WTC11 (cell line): ENCODE results near the gene IL1RAP.

Experiments used
- ATF1 ChIP-seq: sonication (generic); formaldehyde crosslinking; IDR thresholded peaks from 2 replicates; pipeline ENCODE4 v1.8.1; 2023; ENCODE audit warnings: mild to moderate bottlenecking, moderate library complexity, missing genetic modification reagents
- FOXK1 ChIP-seq: sonication (generic); formaldehyde crosslinking; IDR thresholded peaks from 2 replicates; pipeline ENCODE4 v1.8.0; 2022; ENCODE audit warnings: mild to moderate bottlenecking, moderate library complexity, missing genetic modification reagents
- NFE2L1 ChIP-seq: sonication (generic); formaldehyde crosslinking; IDR thresholded peaks from 2 replicates; pipeline ENCODE4 v1.8.1; 2023; ENCODE audit warnings: missing genetic modification reagents
- ZBTB21 ChIP-seq: sonication (generic); formaldehyde crosslinking; IDR thresholded peaks from 2 replicates; pipeline ENCODE4 v1.8.1; 2023; ENCODE audit warnings: mild to moderate bottlenecking, missing genetic modification reagents, borderline replicate concordance
- TF ChIP-seq, protein P1 (sequence below): fragments of 200-600 bp; IDR thresholded peaks from 2 replicates; pipeline ENCODE4 v1.8.0; 2022; ENCODE audit warnings: antibody characterized with exemption
- TF ChIP-seq, protein P2 (sequence below): sonication (generic); formaldehyde crosslinking; IDR thresholded peaks from 2 replicates; pipeline ENCODE4 v1.8.1; 2023; ENCODE audit warnings: mild to moderate bottlenecking, missing genetic modification reagents
- TF ChIP-seq, protein P3 (sequence below): sonication (generic); formaldehyde crosslinking; IDR thresholded peaks from 2 replicates; pipeline ENCODE4 v1.8.1; 2022; ENCODE audit warnings: low read depth, missing genetic modification reagents, borderline replicate concordance
- TF ChIP-seq, protein P4 (sequence below): fragments of 250-450 bp; sonication (Bioruptor Pico); IDR thresholded peaks from 2 replicates; pipeline ENCODE4 v1.9.0; 2021; ENCODE audit warnings: mild to moderate bottlenecking, borderline replicate concordance
- TF ChIP-seq, protein P5 (sequence below): sonication (generic); formaldehyde crosslinking; IDR thresholded peaks from 2 replicates; pipeline ENCODE4 v1.8.1; 2023; ENCODE audit warnings: mild to moderate bottlenecking, missing genetic modification reagents, moderate library complexity

DNA sequence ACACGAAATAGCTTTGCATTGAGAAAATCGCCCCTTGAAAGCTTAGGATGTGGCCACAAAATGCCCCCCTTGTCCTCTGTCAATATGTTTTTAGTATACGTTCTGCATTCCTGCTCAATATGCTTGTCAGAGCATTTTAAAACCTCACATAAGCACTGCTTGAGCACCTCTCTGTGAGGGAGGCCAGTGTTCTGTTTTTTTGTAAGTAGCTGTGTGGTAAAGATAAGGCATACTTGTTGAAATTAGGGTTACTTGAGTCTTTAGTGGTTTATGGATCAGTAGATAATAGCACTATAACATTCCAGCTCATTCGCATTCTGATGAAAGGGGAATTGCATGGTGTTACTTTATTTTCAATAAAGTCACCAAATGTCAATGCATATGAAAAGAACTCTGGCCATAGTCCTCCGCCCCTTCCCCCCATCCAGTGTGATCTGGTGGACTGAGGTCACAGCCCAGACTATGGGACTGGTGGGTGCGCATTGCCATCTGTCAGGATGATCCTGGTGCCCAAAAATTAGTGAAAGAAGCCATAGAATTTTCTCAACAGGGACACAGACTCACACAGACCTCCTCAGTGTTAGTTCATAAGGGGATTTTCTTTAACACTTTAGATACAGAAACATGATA is 33.1 kb downstream of the IL1RAP start:
- TF ChIP-seq, protein P1, sequence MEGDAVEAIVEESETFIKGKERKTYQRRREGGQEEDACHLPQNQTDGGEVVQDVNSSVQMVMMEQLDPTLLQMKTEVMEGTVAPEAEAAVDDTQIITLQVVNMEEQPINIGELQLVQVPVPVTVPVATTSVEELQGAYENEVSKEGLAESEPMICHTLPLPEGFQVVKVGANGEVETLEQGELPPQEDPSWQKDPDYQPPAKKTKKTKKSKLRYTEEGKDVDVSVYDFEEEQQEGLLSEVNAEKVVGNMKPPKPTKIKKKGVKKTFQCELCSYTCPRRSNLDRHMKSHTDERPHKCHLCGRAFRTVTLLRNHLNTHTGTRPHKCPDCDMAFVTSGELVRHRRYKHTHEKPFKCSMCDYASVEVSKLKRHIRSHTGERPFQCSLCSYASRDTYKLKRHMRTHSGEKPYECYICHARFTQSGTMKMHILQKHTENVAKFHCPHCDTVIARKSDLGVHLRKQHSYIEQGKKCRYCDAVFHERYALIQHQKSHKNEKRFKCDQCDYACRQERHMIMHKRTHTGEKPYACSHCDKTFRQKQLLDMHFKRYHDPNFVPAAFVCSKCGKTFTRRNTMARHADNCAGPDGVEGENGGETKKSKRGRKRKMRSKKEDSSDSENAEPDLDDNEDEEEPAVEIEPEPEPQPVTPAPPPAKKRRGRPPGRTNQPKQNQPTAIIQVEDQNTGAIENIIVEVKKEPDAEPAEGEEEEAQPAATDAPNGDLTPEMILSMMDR, result no peak
- TF ChIP-seq, protein P2, sequence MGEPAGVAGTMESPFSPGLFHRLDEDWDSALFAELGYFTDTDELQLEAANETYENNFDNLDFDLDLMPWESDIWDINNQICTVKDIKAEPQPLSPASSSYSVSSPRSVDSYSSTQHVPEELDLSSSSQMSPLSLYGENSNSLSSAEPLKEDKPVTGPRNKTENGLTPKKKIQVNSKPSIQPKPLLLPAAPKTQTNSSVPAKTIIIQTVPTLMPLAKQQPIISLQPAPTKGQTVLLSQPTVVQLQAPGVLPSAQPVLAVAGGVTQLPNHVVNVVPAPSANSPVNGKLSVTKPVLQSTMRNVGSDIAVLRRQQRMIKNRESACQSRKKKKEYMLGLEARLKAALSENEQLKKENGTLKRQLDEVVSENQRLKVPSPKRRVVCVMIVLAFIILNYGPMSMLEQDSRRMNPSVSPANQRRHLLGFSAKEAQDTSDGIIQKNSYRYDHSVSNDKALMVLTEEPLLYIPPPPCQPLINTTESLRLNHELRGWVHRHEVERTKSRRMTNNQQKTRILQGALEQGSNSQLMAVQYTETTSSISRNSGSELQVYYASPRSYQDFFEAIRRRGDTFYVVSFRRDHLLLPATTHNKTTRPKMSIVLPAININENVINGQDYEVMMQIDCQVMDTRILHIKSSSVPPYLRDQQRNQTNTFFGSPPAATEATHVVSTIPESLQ (CRISPR knock-in tag), result no peak
- TF ChIP-seq ATF1 (no peak), ZBTB21 (CRISPR knock-in tag) (no peak), FOXK1 (CRISPR knock-in tag) (no peak), NFE2L1 (CRISPR knock-in tag) (no peak)
- TF ChIP-seq, protein P3, sequence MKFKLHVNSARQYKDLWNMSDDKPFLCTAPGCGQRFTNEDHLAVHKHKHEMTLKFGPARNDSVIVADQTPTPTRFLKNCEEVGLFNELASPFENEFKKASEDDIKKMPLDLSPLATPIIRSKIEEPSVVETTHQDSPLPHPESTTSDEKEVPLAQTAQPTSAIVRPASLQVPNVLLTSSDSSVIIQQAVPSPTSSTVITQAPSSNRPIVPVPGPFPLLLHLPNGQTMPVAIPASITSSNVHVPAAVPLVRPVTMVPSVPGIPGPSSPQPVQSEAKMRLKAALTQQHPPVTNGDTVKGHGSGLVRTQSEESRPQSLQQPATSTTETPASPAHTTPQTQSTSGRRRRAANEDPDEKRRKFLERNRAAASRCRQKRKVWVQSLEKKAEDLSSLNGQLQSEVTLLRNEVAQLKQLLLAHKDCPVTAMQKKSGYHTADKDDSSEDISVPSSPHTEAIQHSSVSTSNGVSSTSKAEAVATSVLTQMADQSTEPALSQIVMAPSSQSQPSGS (CRISPR knock-in tag), result no peak
- TF ChIP-seq, protein P4, sequence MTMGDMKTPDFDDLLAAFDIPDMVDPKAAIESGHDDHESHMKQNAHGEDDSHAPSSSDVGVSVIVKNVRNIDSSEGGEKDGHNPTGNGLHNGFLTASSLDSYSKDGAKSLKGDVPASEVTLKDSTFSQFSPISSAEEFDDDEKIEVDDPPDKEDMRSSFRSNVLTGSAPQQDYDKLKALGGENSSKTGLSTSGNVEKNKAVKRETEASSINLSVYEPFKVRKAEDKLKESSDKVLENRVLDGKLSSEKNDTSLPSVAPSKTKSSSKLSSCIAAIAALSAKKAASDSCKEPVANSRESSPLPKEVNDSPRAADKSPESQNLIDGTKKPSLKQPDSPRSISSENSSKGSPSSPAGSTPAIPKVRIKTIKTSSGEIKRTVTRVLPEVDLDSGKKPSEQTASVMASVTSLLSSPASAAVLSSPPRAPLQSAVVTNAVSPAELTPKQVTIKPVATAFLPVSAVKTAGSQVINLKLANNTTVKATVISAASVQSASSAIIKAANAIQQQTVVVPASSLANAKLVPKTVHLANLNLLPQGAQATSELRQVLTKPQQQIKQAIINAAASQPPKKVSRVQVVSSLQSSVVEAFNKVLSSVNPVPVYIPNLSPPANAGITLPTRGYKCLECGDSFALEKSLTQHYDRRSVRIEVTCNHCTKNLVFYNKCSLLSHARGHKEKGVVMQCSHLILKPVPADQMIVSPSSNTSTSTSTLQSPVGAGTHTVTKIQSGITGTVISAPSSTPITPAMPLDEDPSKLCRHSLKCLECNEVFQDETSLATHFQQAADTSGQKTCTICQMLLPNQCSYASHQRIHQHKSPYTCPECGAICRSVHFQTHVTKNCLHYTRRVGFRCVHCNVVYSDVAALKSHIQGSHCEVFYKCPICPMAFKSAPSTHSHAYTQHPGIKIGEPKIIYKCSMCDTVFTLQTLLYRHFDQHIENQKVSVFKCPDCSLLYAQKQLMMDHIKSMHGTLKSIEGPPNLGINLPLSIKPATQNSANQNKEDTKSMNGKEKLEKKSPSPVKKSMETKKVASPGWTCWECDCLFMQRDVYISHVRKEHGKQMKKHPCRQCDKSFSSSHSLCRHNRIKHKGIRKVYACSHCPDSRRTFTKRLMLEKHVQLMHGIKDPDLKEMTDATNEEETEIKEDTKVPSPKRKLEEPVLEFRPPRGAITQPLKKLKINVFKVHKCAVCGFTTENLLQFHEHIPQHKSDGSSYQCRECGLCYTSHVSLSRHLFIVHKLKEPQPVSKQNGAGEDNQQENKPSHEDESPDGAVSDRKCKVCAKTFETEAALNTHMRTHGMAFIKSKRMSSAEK, result no peak
- TF ChIP-seq, protein P5, sequence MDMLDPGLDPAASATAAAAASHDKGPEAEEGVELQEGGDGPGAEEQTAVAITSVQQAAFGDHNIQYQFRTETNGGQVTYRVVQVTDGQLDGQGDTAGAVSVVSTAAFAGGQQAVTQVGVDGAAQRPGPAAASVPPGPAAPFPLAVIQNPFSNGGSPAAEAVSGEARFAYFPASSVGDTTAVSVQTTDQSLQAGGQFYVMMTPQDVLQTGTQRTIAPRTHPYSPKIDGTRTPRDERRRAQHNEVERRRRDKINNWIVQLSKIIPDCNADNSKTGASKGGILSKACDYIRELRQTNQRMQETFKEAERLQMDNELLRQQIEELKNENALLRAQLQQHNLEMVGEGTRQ (CRISPR knock-in tag), result no peak
